GM10248 (cell line): ENCODE measurements around the gene UMODL1.

Source experiments
- CTCF ChIA-PET: fragments of 300-600 bp; sonication (Branson Sonifier 250); formaldehyde crosslinking; extraction: SDS; loops from one replicate; lab custom pipeline; 2021; ENCODE audit warnings: antibody characterized with exemption; lab: Yijun Ruan, JAX
- POLR2A ChIA-PET: fragments of 350-650 bp; sonication (Branson Sonifier 250); formaldehyde crosslinking; extraction: SDS; loops from one replicate; lab custom pipeline; 2020; ENCODE audit warnings: antibody characterized with exemption; lab: Yijun Ruan, JAX
- DNase-seq: peaks from one replicate; pipeline ENCODE4 v3.0.0; 2012; ENCODE audit errors: extremely low spot score
- CTCF ChIP-seq: IDR thresholded peaks from 2 replicates; pipeline ENCODE4 v1.5.1; 2012; ENCODE audit warnings: mild to moderate bottlenecking, low read depth; ENCODE audit errors: extremely low read depth, missing control alignments, control extremely low read depth

Gene UMODL1

GRCh38 chr21:42151948-42152220, 80.8 kb downstream of the UMODL1 start:
- POLR2A ChIA-PET, result no interaction called here
- CTCF ChIA-PET, result interaction anchor here (0.9 to 1.5 kb wide), 5 partner anchors 9 to 158 kb away, joined by 3 to 4 read pairs (median 3); no protein-coding TSS in a partner anchor
- no peak for DNase-seq
- TF ChIP-seq CTCF, result no peak

DNA sequence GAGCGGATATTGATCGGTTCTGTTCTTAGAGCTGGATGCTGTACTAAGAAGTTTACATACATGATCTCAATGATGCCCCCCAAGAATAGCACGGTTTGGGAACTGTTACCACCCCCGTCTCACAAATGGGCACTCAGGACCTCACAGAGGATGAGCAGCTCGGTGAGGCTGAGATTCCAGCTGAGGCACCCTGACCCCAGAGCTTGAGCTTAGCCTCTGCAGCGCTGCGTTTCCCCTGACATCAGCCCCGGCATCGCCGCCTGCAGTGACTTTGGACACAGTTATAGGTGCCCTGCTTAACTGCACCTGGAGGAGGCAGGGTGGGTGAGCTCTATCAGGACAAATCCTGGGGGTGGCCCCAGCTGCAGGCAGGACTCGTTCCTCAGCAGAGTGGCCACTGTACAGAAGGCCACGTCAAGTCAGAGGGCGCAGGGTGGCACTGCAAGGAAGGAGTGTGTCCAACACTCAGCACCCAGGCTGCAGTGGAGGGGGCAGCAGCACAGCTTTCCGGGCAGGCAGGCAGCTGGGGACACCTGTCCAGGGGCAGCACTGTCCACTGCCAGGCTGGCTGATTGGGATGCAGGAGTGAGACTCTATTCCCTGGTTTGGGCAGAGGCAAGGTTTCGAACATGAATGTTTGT, 82.0 kb downstream of the UMODL1 start:
- DNase-seq, result no peak
- TF ChIP-seq CTCF, result no peak
- ChIA-PET CTCF (interaction anchor here (0.8 to 1.5 kb wide), 4 partner anchors 8 to 116 kb away, joined by 3 to 8 read pairs (median 4); no protein-coding TSS in a partner anchor), POLR2A (no interaction called here)

- ChIA-PET POLR2A (no interaction called here), CTCF (interaction anchor here (1.0 to 1.9 kb wide), 3 partner anchors 9 to 115 kb away, joined by 3 to 8 read pairs (median 6); no protein-coding TSS in a partner anchor)
- no peak for TF ChIP-seq CTCF
- no peak for DNase-seq
Measured at GRCh38 chr21:42153746-42154145, 82.6 kb downstream of the UMODL1 start.

DNA sequence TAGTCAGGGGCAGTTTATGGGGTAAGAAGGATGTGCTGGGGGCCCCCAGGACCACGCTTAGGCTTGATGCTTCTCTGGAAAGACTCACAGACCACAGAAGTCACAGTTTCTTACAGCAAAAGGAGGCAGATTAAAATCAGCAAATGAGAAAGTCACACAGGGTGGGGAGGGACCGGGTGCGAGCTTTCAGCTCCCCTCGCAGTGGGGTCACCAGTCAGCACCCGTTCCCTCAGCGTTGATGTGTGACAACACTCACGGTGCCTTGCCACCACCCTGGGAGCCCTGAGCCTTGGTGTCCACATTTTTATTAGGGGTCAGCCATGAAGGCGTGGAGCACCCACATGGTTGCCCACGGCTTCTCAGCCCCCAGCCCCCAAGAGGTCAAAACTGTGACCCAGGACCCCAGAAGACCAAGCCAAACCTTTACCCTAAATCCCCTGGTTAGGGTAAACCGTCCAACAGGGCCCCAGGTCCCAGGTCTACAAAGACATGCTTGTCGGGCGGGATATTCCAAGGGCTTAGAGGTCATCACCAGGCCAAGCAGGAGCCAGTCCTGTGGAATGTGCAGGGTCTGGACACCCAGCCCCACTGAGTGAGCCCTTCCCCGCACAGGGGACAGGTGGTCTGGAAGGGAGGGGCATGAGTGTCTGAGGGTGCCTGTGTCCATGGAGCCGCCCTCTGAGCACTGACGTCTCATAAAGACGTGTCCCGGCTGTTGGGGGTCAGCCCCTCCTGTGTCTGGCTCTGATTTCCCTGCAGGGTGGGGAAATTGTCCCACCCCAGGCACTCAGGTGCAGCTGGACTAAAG, 83.3 kb downstream of the UMODL1 start:
- no peak for DNase-seq
- POLR2A ChIA-PET, result no interaction called here
- CTCF ChIA-PET, result interaction anchor here (0.9 to 1.9 kb wide), 4 partner anchors 9 to 115 kb away, joined by 3 to 8 read pairs (median 4); no protein-coding TSS in a partner anchor
- no peak for TF ChIP-seq CTCF

DNA sequence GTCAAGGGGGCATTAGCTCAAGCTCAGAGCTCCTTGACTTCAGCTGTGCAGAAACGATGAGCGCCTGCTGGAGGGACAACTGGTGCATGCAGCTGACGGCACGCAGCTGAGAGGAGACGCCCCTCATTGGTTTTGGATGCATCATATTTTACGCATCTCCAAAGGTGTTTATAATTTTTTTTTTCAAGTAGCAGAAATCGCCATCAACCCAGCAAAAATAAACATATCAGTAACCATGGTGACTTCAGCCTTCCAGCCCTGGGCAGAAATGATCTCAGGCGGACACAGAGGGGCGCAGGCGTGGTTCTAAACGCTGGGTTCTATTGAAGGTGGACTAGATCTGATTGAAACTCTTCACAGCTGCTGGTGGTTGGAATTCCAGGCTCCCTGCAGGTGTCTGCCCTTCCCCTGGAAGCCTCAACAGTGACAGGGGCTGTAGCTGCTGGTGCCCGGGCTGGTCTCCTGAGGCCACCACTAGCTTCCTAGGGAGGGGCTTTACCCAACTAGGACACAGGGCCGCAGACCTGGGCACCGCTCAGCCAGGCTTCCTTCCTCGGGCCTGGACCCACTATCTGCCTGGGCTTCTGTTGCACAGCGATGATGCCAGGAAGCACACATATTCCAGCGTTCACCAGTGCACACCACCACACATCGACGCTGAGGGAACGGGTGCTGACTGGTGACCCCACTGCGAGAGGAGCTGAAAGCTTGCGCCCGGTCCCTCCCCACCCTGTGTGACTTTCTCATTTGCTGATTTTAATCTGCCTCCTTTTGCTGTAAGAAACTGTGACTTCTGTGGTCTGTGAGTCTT, 84.1 kb downstream of the UMODL1 start:
- ChIA-PET CTCF (interaction anchor here (0.9 to 1.9 kb wide), 3 partner anchors 8 to 10 kb away, joined by 3 to 6 read pairs (median 4); no protein-coding TSS in a partner anchor), POLR2A (no interaction called here)
- no peak for DNase-seq
- TF ChIP-seq CTCF, result no peak
